Articular chondrocyte of knee joint (primary cell): ENCODE results near the gene MRPL18. TPM values are rescaled to one million over a fixed set of nuclear protein-coding genes. Genes with fewer than 3 reads are reported as not detected.

ENCODE experiments used
- small RNA-seq: library from RNA; depleted of rRNA; stranded (forward); fragments of <200 nt; gene quantifications from one replicate; pipeline ENCODE3, GENCODE V24; 2012
- total RNA-seq: library from RNA; depleted of rRNA; stranded (reverse); fragments of >200 nt; gene quantifications from 2 replicates; pipeline ENCODE4 v1.2.3, GENCODE V29; 2012

MRPL18 gene
- total RNA-seq, result 66.5 and 74.6 TPM in 2 replicates

GRCh38 chr6:159790149-159790955 lies at the start of gene MRPL18:
Gene MRPL18 (plus strand): TSS chr6:159790467. CDS start chr6:159790588, 121 bp downstream.

GRCh38 chr6:159761873-159762680 lies 28.2 kb upstream of the MRPL18 start, which contains the start of gene ACAT2:
Gene ACAT2 (plus strand): TSS chr6:159762045. CDS start chr6:159762088, 43 bp downstream.

GRCh38 chr6:159789377-159790148 lies 704 bp upstream of the MRPL18 start, which contains the start of gene TCP1:
Gene TCP1 (minus strand): TSS chr6:159789602. CDS start chr6:159789468, 134 bp downstream.

DNA sequence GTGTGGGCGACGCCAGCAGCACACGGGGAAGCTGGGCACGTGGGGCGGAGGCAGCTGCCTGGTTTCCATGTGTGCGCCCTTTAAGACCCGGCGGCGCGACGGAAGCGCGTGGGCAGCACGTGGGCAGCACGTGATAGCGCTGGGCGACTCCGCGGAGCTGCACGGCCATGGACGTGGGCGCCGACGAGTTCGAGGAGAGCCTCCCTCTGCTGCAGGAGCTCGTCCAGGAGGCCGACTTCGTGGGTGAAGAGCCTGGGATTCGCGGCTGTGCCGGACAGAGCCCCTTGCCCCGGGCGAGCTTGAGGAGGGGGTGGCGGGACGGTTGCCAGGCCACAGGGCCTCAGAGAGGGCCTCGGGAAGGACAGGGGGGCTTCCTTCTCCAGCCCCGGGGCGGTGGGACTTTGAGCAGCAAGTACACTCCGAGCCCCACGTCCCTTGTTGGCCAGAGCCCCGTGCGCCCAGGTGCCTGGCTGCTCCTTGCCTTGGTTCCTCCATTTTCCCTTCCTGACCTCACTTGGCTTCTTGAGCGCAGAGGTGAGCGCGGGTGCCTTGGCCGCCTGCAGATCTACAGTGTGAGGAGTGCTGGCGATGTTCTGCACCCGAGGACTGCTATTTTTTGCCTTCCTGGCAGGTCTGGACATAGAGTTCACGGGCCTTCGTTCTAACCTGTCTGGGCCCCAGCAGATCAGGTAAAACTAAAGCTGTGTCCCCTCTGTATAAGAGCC lies 10.0 kb downstream of the MRPL18 start, which contains the start of gene PNLDC1:
Gene PNLDC1, plus strand, starts transcription at position 136 of the 725 bp plus-strand sequence. Its CDS starts 32 bp downstream, at position 168.

Small RNA genes lying within 50 kb of the gene (small RNA-seq; reads per million reads assigned to genes)
- gene SNORA20, result 1,010 reads per million, percentile 99 among the genes with 10 or more reads in this experiment
- not detected for gene SNORA29

Other genes starting within 250 kb of the MRPL18 start
- 1,036 and 1,064 TPM in 2 replicates for gene SOD2, start 97.2 kb upstream of the MRPL18 start, total RNA-seq
- 156 and 188 TPM in 2 replicates for gene WTAP, start 63.0 kb upstream of the MRPL18 start, total RNA-seq
- gene ACAT2, start 28.4 kb upstream of the MRPL18 start, total RNA-seq, result 16.3 and 19.7 TPM in 2 replicates
- gene TCP1, start 865 bp upstream of the MRPL18 start, total RNA-seq, result 177 and 180 TPM in 2 replicates
- gene PNLDC1, start 9.8 kb downstream of the MRPL18 start, total RNA-seq, result 0.26 and 0.65 TPM in 2 replicates
- gene MAS1, start 100.5 kb downstream of the MRPL18 start, total RNA-seq, result not detected in 2 replicates
- 119 and 130 TPM in 2 replicates for gene IGF2R, start 178.6 kb downstream of the MRPL18 start, total RNA-seq